D721Med (cell line): ENCODE results near the gene SNAP25.

Experiments
- DNase-seq: peaks from one replicate; pipeline ENCODE4 v3.0.0; 2011; ENCODE audit warnings: low spot score; ENCODE audit not compliant: insufficient read length
- FAIRE-seq: peaks from 2 replicates; lab custom pipeline; 2011; peaks lifted over from hg19 to GRCh38; lab: Jason Lieb, UNC
- CTCF ChIP-seq: IDR thresholded peaks from 2 replicates; pipeline ENCODE4 v1.5.1; 2012; ENCODE audit warnings: mild to moderate bottlenecking, control low read depth; ENCODE audit not compliant: insufficient read depth; ENCODE audit errors: missing control alignments

SNAP25 gene

GRCh38 chr20:10300582-10301446, 82.2 kb downstream of the SNAP25 start:
- DNase-seq (no peak), FAIRE-seq (no peak)
- no peak for TF ChIP-seq CTCF

GRCh38 chr20:10303852-10304251, 85.2 kb downstream of the SNAP25 start:
- no peak for FAIRE-seq
- no peak for DNase-seq
- TF ChIP-seq CTCF: no peak

- TF ChIP-seq CTCF: no peak
- FAIRE-seq (no peak), DNase-seq (no peak)
Measured at GRCh38 chr20:10304471-10305046, 85.9 kb downstream of the SNAP25 start.

- no peak for TF ChIP-seq CTCF
- FAIRE-seq (no peak), DNase-seq (no peak)
Measured at GRCh38 chr20:10306440-10307358, 88.1 kb downstream of the SNAP25 start.

- no peak for TF ChIP-seq CTCF
- FAIRE-seq (no peak), DNase-seq (no peak)
Measured at GRCh38 chr20:10307359-10307735, 88.7 kb downstream of the SNAP25 start.

GRCh38 chr20:10308652-10309051, 90.0 kb downstream of the SNAP25 start:
- DNase-seq (no peak), FAIRE-seq (no peak)
- TF ChIP-seq CTCF: no peak
